Left ventricle myocardium superior (tissue), 1 donor: ENCODE results near the gene NAA25. TPM values are rescaled to one million over a fixed set of nuclear protein-coding genes. Genes with fewer than 3 reads are reported as not detected.
A peak's percentile ranks its signal among the peaks of the same experiment; 100 is the strongest.
"Not testable (repeated sequence)": the region's sequence is repeated elsewhere in the genome, so short reads cannot be mapped to it uniquely, and the experiment has no call there.

Source experiments
- ATAC-seq: fragments of 200-7000 bp; cut with Tn5 transposase; one replicate; pipeline ENCODE4 v1.9.1; 2020; ENCODE audit warnings: mild to moderate bottlenecking, moderate library complexity
- DNase-seq: peaks from one replicate; pipeline ENCODE4 v3.0.0-alpha.2; 2020
- intact Hi-C: fragments of 100-400 bp; cut with micrococcal nuclease; formaldehyde crosslinking; loops from one replicate; pipeline ENCODE4 v1.11.0; 2022
- total RNA-seq: library from RNA; stranded (reverse); fragmentation: NEBNext Ultra II Directional; extraction: Animal tissue kit (Norgen Biotek cat#: 25700); gene quantifications from one replicate; pipeline ENCODE4 v1.2.1, GENCODE V29; 2021
- donor health status: DM: no; HTN: yes; CAD: no; lungs with severe emphysema.

Gene NAA25
- total RNA-seq, 1 donor from 2014 or later = 17.8 TPM

- ATAC-seq = peak; percentile 68
- intact Hi-C loops = no loop called here
These were observed 13.4 kb upstream of the NAA25 start for GRCh38 chr12:112121780-112122565.

GRCh38 chr12:112117685-112118084 lies 9.1 kb upstream of the NAA25 start:
- DNase-seq (no peak), ATAC-seq (no peak)
- intact Hi-C loops = no loop called here

More at GRCh38 chr12:112121780-112122565, 13.4 kb upstream of the NAA25 start:
- peak; percentile 82 for DNase-seq

- peak; percentile 79 for DNase-seq
- ATAC-seq = peak; percentile 97
- intact Hi-C loops = no loop called here
These were observed 7.9 kb upstream of the NAA25 start for GRCh38 chr12:112116232-112117060.

GRCh38 chr12:112115259-112116045 lies 6.9 kb upstream of the NAA25 start:
- DNase-seq (no peak), ATAC-seq (no peak)
- intact Hi-C loops = no loop called here

- DNase-seq (no peak), ATAC-seq (no peak)
- intact Hi-C loops = no loop called here
These were observed 4.0 kb upstream of the NAA25 start for GRCh38 chr12:112112409-112113133.

GRCh38 chr12:112111931-112112330 lies 3.3 kb upstream of the NAA25 start:
- intact Hi-C loops = no loop called here
- ATAC-seq = no peak
- DNase-seq = no peak

GRCh38 chr12:112110787-112111662 lies 2.4 kb upstream of the NAA25 start:
- intact Hi-C loops, DNase-seq, ATAC-seq: not testable (repeated sequence)

GRCh38 chr12:112107306-112108201 lies 1.0 kb downstream of the NAA25 start:
- ATAC-seq (peak; percentile 8), DNase-seq (peak; percentile 53)
- intact Hi-C loops = no loop called here

- ATAC-seq (no peak), DNase-seq (no peak)
- intact Hi-C loops = no loop called here
These were observed 2.7 kb downstream of the NAA25 start for GRCh38 chr12:112105891-112106290.

GRCh38 chr12:112103758-112104503 lies 4.7 kb downstream of the NAA25 start:
- intact Hi-C loops = no loop called here
- DNase-seq (no peak), ATAC-seq (no peak)

GRCh38 chr12:112102746-112103145 lies 5.8 kb downstream of the NAA25 start:
- ATAC-seq, DNase-seq, intact Hi-C loops: not testable (repeated sequence)

GRCh38 chr12:112102127-112102526 lies 6.5 kb downstream of the NAA25 start:
- DNase-seq = no peak
- no peak for ATAC-seq
- intact Hi-C loops = no loop called here

- intact Hi-C loops, DNase-seq, ATAC-seq: not testable (repeated sequence)
These were observed 8.1 kb downstream of the NAA25 start for GRCh38 chr12:112100500-112100899.

- DNase-seq (no peak), ATAC-seq (no peak)
- intact Hi-C loops = no loop called here
These were observed 10.9 kb downstream of the NAA25 start for GRCh38 chr12:112097641-112098040.

- no peak for ATAC-seq
- DNase-seq = no peak
- intact Hi-C loops = no loop called here
These were observed 11.9 kb downstream of the NAA25 start for GRCh38 chr12:112096667-112097066.

- intact Hi-C loops = no loop called here
- no peak for DNase-seq
- ATAC-seq = peak; percentile 66
These were observed 12.5 kb downstream of the NAA25 start for GRCh38 chr12:112096070-112096469.
